RWPE2 (cell line): ENCODE results near the gene RPL13A.
A peak's percentile ranks its signal among the peaks of the same experiment; 100 is the strongest.
"Not testable (repeated sequence)": the region's sequence is repeated elsewhere in the genome, so short reads cannot be mapped to it uniquely, and the experiment has no call there.

Experiments used
- ATAC-seq: fragments of 200-7000 bp; cut with Tn5 transposase; 3 replicates; pipeline ENCODE4 v1.9.1; 2021; ENCODE audit warnings: low read depth
- DNase-seq: peaks from one replicate; pipeline ENCODE4 v3.0.0-alpha.2; 2020; ENCODE audit warnings: low spot score
- H3K27ac ChIP-seq: fragments of 450-650 bp; 2 replicates; pipeline ENCODE4 v1.5.1; 2017; ENCODE audit warnings: mild to moderate bottlenecking; ENCODE audit not compliant: poor library complexity, severe bottlenecking
- H3K27me3 ChIP-seq: fragments of 250-450 bp; sonication (Bioruptor Pico); 2 replicates; pipeline ENCODE4 v1.5.1; 2021; ENCODE audit warnings: mild to moderate bottlenecking, moderate library complexity; ENCODE audit not compliant: insufficient read depth, poor library complexity, severe bottlenecking
- H3K36me3 ChIP-seq: fragments of 250-450 bp; sonication (Bioruptor Pico); 2 replicates; pipeline ENCODE4 v1.5.1; 2020; ENCODE audit warnings: low read depth, mild to moderate bottlenecking, moderate library complexity
- H3K4me1 ChIP-seq: fragments of 250-450 bp; sonication (Bioruptor Pico); 2 replicates; pipeline ENCODE4 v1.5.1; 2021; ENCODE audit warnings: mild to moderate bottlenecking, moderate library complexity; ENCODE audit not compliant: insufficient read depth, poor library complexity, severe bottlenecking
- H3K4me3 ChIP-seq: fragments of 250-450 bp; sonication (Bioruptor Pico); 2 replicates; pipeline ENCODE4 v1.5.1; 2021; ENCODE audit warnings: mild to moderate bottlenecking, moderate library complexity; ENCODE audit not compliant: severe bottlenecking
- H3K9me3 ChIP-seq: fragments of 250-450 bp; sonication (Bioruptor Pico); 2 replicates; pipeline ENCODE4 v1.5.1; 2021; ENCODE audit warnings: mild to moderate bottlenecking, moderate library complexity; ENCODE audit not compliant: severe bottlenecking
- CTCF ChIP-seq: fragments of 450-650 bp; IDR thresholded peaks from one replicate; pipeline ENCODE4 v1.5.1; 2017; ENCODE audit warnings: mild to moderate bottlenecking, moderate library complexity; ENCODE audit not compliant: poor library complexity, severe bottlenecking

The RPL13A gene

GRCh38 chr19:49469828-49470614 is 17.4 kb upstream of the RPL13A start:
- no peak for TF ChIP-seq CTCF

GRCh38 chr19:49470615-49470978 is 16.8 kb upstream of the RPL13A start:
- Histone ChIP-seq H3K36me3 (no peaks in the 10 kb centered on the region), H3K27ac (no peak overlapping the region), H3K9me3 (no peaks in the 10 kb centered on the region), H3K4me3 (no peak overlapping the region), H3K27me3 (no peaks in the 10 kb centered on the region), H3K4me1 (peaks cover 6% of the 10 kb centered on the region)
- ATAC-seq (no peak), DNase-seq (no peak)
- no peak for TF ChIP-seq CTCF

More at GRCh38 chr19:49469828-49470614, 17.4 kb upstream of the RPL13A start:
- Histone ChIP-seq H3K4me1 (peaks cover 6% of the 10 kb centered on the region), H3K4me3 (no peak overlapping the region), H3K27ac (no peak overlapping the region), H3K36me3 (no peaks in the 10 kb centered on the region), H3K9me3 (no peaks in the 10 kb centered on the region), H3K27me3 (no peaks in the 10 kb centered on the region)
- DNase-seq = no peak
- ATAC-seq = no peak

- Histone ChIP-seq H3K27me3 (no peaks in the 10 kb centered on the region), H3K27ac (no peak overlapping the region), H3K36me3 (no peaks in the 10 kb centered on the region), H3K9me3 (no peaks in the 10 kb centered on the region), H3K4me3 (no peak overlapping the region), H3K4me1 (peaks cover 6% of the 10 kb centered on the region)
- ATAC-seq = no peak
- DNase-seq = no peak
- TF ChIP-seq CTCF = no peak
These were observed 14.5 kb upstream of the RPL13A start for GRCh38 chr19:49472936-49473335.

GRCh38 chr19:49473501-49473867 is 13.9 kb upstream of the RPL13A start:
- H3K36me3 ChIP-seq, H3K27ac ChIP-seq, H3K4me1 ChIP-seq, DNase-seq, H3K27me3 ChIP-seq, H3K9me3 ChIP-seq, ATAC-seq: not testable (repeated sequence)
- H3K4me3 ChIP-seq = peak overlapping the region; percentile 48

- TF ChIP-seq CTCF = peak; percentile 98
- Histone ChIP-seq H3K36me3 (no peaks in the 10 kb centered on the region), H3K27me3 (no peaks in the 10 kb centered on the region), H3K27ac (peak within 1 kb of the TSS; percentile 13), H3K4me1 (no peaks in the 10 kb centered on the region), H3K4me3 (peak within 1 kb of the TSS; percentile 48), H3K9me3 (no peaks in the 10 kb centered on the region)
- ATAC-seq = peak; percentile 63
- no peak for DNase-seq
These were observed 13.4 kb upstream of the RPL13A start, which contains the start of gene FLT3LG for GRCh38 chr19:49473868-49474541. FLT3LG (plus strand) TSS chr19:49474215; CDS start chr19:49474640, 425 bp downstream.
